GM23338 (cell line): Measurements from ENCODE around the gene NOXA1. TPM values are rescaled to one million over a fixed set of nuclear protein-coding genes. Genes with fewer than 3 reads are reported as not detected.

Experiments
- ATAC-seq: fragments of 200-7000 bp; cut with Tn5 transposase; 3 replicates; pipeline ENCODE4 v1.9.1; 2020
- DNase-seq: peaks from one replicate; pipeline ENCODE4 v3.0.0-alpha.2; 2015; ENCODE audit warnings: low spot score
- H2AFZ ChIP-seq: fragments of 200-600 bp; sonication (generic); 2 replicates; pipeline ENCODE4 v1.8.0; 2016; ENCODE audit warnings: antibody characterized with exemption, mild to moderate bottlenecking, moderate library complexity
- H3F3A ChIP-seq: fragments of 200-600 bp; sonication (generic); replicated peaks from 2 replicates; pipeline ENCODE4 v1.8.0; 2017; ENCODE audit warnings: antibody characterized with exemption, mixed run types, low read depth
- H3K27ac ChIP-seq: fragments of 200-600 bp; sonication (generic); 2 replicates; pipeline ENCODE4 v1.6.1; 2016; ENCODE audit warnings: low read depth
- H3K27me3 ChIP-seq: fragments of 200-600 bp; sonication (generic); 2 replicates; pipeline ENCODE4 v1.8.0; 2016; ENCODE audit warnings: mild to moderate bottlenecking, mixed run types, moderate library complexity; ENCODE audit not compliant: insufficient read depth
- H3K36me3 ChIP-seq: fragments of 200-600 bp; sonication (generic); 2 replicates; pipeline ENCODE4 v1.8.0; 2016; ENCODE audit warnings: mild to moderate bottlenecking; ENCODE audit not compliant: insufficient read depth
- H3K4me1 ChIP-seq: fragments of 200-600 bp; sonication (generic); 2 replicates; pipeline ENCODE4 v1.8.0; 2016; ENCODE audit warnings: mild to moderate bottlenecking, moderate library complexity; ENCODE audit not compliant: insufficient read depth
- H3K4me2 ChIP-seq: fragments of 200-600 bp; sonication (generic); 2 replicates; pipeline ENCODE4 v1.7.1; 2017; ENCODE audit warnings: mixed run types
- H3K4me3 ChIP-seq: fragments of 200-600 bp; sonication (generic); 2 replicates; pipeline ENCODE4 v1.6.1; 2016; ENCODE audit warnings: mixed run types
- H3K79me2 ChIP-seq: fragments of 200-600 bp; sonication (generic); replicated peaks from 2 replicates; pipeline ENCODE4 v1.8.0; 2017; ENCODE audit warnings: mild to moderate bottlenecking; ENCODE audit not compliant: insufficient read depth
- H3K9me2 ChIP-seq: fragments of 200-600 bp; sonication (generic); 2 replicates; pipeline ENCODE4 v1.8.0; 2017; ENCODE audit not compliant: insufficient read depth
- H4K20me1 ChIP-seq: fragments of 200-600 bp; sonication (generic); replicated peaks from 2 replicates; pipeline ENCODE4 v1.8.0; 2017; ENCODE audit warnings: mild to moderate bottlenecking; ENCODE audit not compliant: insufficient read depth
- H3K27ac Mint-ChIP-seq: 2 replicates; pipeline ENCODE4 v1.8.0; 2020; ENCODE audit warnings: inconsistent platforms, mild to moderate bottlenecking, moderate library complexity, mixed read lengths
- H3K27me3 Mint-ChIP-seq: 3 replicates; pipeline ENCODE4 v1.8.0; 2022; ENCODE audit warnings: low read depth, mild to moderate bottlenecking, moderate library complexity, mixed read lengths, inconsistent platforms; ENCODE audit not compliant: insufficient read depth, poor library complexity
- H3K36me3 Mint-ChIP-seq: 3 replicates; pipeline ENCODE4 v1.8.0; 2021; ENCODE audit warnings: low read depth, mild to moderate bottlenecking, inconsistent platforms, moderate library complexity, mixed read lengths
- H3K4me1 Mint-ChIP-seq: 3 replicates; pipeline ENCODE4 v1.8.0; 2020; ENCODE audit warnings: mild to moderate bottlenecking, inconsistent platforms, mixed read lengths
- H3K4me3 Mint-ChIP-seq: 3 replicates; pipeline ENCODE4 v1.8.0; 2021; ENCODE audit warnings: moderate library complexity, mild to moderate bottlenecking, inconsistent platforms, mixed read lengths
- H3K9me3 Mint-ChIP-seq: 3 replicates; pipeline ENCODE4 v1.8.0; 2020; ENCODE audit warnings: moderate library complexity, mild to moderate bottlenecking, inconsistent platforms, mixed read lengths
- CTCF ChIP-seq, 2 experiments: fragments of 200-600 bp in 1 of 2; sonication (generic) in 1 of 2; conservative IDR thresholded peaks; 2 replicates each; pipeline versions ENCODE4 v1.5.1 to v1.6.1; 2016 to 2017; ENCODE audit warnings: antibody characterized with exemption in 2 of 2, low read depth in 2 of 2, mild to moderate bottlenecking in 2 of 2, moderate library complexity in 1 of 2
- ETS1 ChIP-seq: IDR thresholded peaks from 2 replicates; pipeline ENCODE4 v1.6.1; 2016; ENCODE audit warnings: antibody characterized with exemption
- EZH2phosphoT487 ChIP-seq: fragments of 200-600 bp; sonication (generic); IDR thresholded peaks from one replicate; pipeline ENCODE4 v1.8.1; 2018; ENCODE audit warnings: antibody characterized with exemption; ENCODE audit not compliant: unreplicated experiment
- REST ChIP-seq: IDR thresholded peaks from one replicate; pipeline ENCODE4 v1.6.1; 2018; ENCODE audit warnings: antibody characterized with exemption; ENCODE audit not compliant: unreplicated experiment
- ZNF114 ChIP-seq: fragments of 250-450 bp; sonication (Bioruptor Pico); IDR thresholded peaks from 2 replicates; pipeline ENCODE4 v1.5.0; 2020; ENCODE audit warnings: mild to moderate bottlenecking, moderate library complexity
- ZNF462 ChIP-seq: fragments of 250-450 bp; sonication (Bioruptor Pico); IDR thresholded peaks from 2 replicates; pipeline ENCODE4 v1.5.0; 2020; ENCODE audit warnings: mild to moderate bottlenecking, moderate library complexity
- polyA plus RNA-seq: library from polyadenylated mRNA; unstranded; fragments of >200 nt; fragmentation: Nextera tagmentation; extraction: Ambion mirVana; gene quantifications from 2 replicates; pipeline ENCODE4 v1.2.1, GENCODE V29; 2016
- total RNA-seq: library from RNA; depleted of rRNA; stranded (reverse); fragments of >200 nt; shearing (Covaris generic); gene quantifications from 2 replicates; pipeline ENCODE4 v1.2.3, GENCODE V29; 2014

The NOXA1 gene
- total and polyA plus RNA-seq, 2 experiments from 2014 or later: 0.59 to 0.68 TPM

DNA sequence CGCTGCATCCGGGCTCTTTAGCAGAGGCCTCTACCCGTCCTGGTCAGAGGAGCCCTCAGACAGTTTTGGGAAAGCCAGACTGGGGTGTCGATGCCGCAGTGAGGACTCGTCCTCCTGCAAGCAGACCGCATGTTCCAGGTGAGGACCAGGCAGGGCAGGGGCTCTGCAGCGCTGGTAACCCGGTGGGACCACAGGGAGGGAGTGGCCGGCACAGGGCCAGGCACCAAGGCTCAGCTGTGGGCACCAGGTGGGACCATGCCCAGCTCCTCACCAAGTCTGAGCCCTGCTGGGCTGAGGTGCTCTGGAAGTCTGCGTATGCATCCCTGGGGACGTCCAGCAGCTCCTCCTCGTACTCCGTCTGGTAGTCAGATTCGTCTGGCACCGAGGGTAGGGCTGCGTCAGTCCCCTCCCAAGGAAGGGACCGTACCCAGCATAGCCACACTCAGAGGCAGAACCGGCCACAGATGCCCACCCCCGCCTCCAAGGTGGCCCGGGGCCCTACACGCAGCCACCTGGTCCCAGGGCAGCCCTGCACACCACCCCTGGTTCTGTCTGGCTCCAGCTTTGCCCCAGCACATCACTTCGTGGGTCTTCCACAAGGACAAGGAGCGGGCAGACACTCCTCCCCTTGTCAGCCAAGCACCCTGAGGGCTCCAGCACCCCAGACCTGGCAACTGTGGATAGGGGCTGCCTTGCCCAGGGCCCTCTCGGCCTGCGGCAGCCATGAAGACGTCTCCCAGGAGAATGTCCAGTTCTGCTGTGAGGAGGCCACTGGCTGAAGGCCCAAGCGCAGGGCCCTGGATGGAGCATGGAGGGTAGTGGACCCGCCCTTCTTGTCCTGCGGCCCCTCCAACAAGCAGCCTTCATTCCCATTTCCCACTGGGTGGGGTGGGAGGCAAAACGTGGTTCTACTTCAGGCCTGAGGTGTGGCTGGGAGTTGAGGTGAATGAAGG lies 37.4 kb downstream of the NOXA1 start:
- no peak for ATAC-seq
- H3K4me3 Mint-ChIP-seq: no peak overlapping the region
- no peak for DNase-seq
- no peaks in the 10 kb centered on the region for H3K9me2 ChIP-seq
- H3K27me3 Mint-ChIP-seq: peaks cover 6% of the 10 kb centered on the region
- no peaks in the 10 kb centered on the region for H3F3A ChIP-seq
- no peaks in the 10 kb centered on the region for H3K79me2 ChIP-seq
- H3K4me1 Mint-ChIP-seq: peaks cover 2% of the 10 kb centered on the region; the same call in 2 of the 3 replicates
- no peak overlapping the region for H3K27ac Mint-ChIP-seq
- no peak overlapping the region for H3K4me2 ChIP-seq
- peaks cover 3% of the 10 kb centered on the region; the same call in 1 of the 3 replicates for H3K36me3 Mint-ChIP-seq
- no peak overlapping the region for H2AFZ ChIP-seq
- no peaks in the 10 kb centered on the region for H3K36me3 ChIP-seq
- no peak for TF ChIP-seq ZNF114 (CRISPR knock-in tag)
- TF ChIP-seq CTCF (conservative IDR thresholded peaks at IDR 0.05; ENCODE audit: low read depth in 2 of 2): no peak
- TF ChIP-seq REST: no peak
- no peak for TF ChIP-seq ZNF462
- no peak for TF ChIP-seq ETS1
- TF ChIP-seq EZH2phosphoT487: no peak
- H3K27ac ChIP-seq: no peak overlapping the region
- H3K27me3 ChIP-seq: no peaks in the 10 kb centered on the region
- H3K9me3 Mint-ChIP-seq: no peaks in the 10 kb centered on the region
- H3K4me3 ChIP-seq: no peak overlapping the region
- no peaks in the 10 kb centered on the region; the same call in 1 of the 2 replicates for H4K20me1 ChIP-seq
- H3K4me1 ChIP-seq: no peaks in the 10 kb centered on the region
